K562 (cell line): ENCODE measurements around the gene MALSU1. TPM values are rescaled to one million over a fixed set of nuclear protein-coding genes. Genes with fewer than 3 reads are reported as not detected.

Source experiments
- GATA2 ChIP-seq: sonication (generic); formaldehyde crosslinking; IDR thresholded peaks from 2 replicates; pipeline ENCODE4 v1.4.0; 2020; ENCODE audit warnings: mild to moderate bottlenecking, missing genetic modification reagents
- ILF3 ChIP-seq: fragments of 450-650 bp; IDR thresholded peaks from 2 replicates; pipeline ENCODE4 v1.6.1; 2018; ENCODE audit warnings: antibody characterized with exemption, mild to moderate bottlenecking, moderate library complexity, borderline replicate concordance
- NCOA2 ChIP-seq, 2 experiments: fragments of 450-650 bp; IDR thresholded peaks; 2 replicates each; pipeline ENCODE4 v1.6.1; 2018; ENCODE audit warnings: mild to moderate bottlenecking in 2 of 2, moderate library complexity in 1 of 2; ENCODE audit not compliant: partially characterized antibody in 2 of 2
- NFRKB ChIP-seq: fragments of 450-650 bp; IDR thresholded peaks from 2 replicates; pipeline ENCODE4 v1.6.1; 2016; ENCODE audit warnings: low read depth
- NFYB ChIP-seq: IDR thresholded peaks from 2 replicates; pipeline ENCODE4 v1.6.1; 2011; ENCODE audit warnings: mild to moderate bottlenecking, moderate library complexity; ENCODE audit not compliant: insufficient read length; ENCODE audit errors: extremely low read depth
- POLR2B ChIP-seq: fragments of 450-650 bp; IDR thresholded peaks from 2 replicates; pipeline ENCODE4 v1.6.1; 2018; ENCODE audit warnings: low read depth; ENCODE audit not compliant: partially characterized antibody
- SIRT6 ChIP-seq: IDR thresholded peaks from one replicate; pipeline ENCODE4 v1.6.1; 2012; ENCODE audit warnings: low read depth, mild to moderate bottlenecking, control low read depth, inconsistent platforms, low read length, moderate library complexity
- SMARCE1 ChIP-seq: fragments of 450-650 bp; IDR thresholded peaks from 2 replicates; pipeline ENCODE4 v1.7.1; 2016; ENCODE audit warnings: mild to moderate bottlenecking
- STAT5B ChIP-seq: fragments of 250-450 bp; sonication (Bioruptor Pico); IDR thresholded peaks from 2 replicates; pipeline ENCODE4 v1.8.0; 2021; ENCODE audit warnings: mild to moderate bottlenecking, inconsistent platforms
- TFAM ChIP-seq: fragments of 250-450 bp; sonication (Bioruptor Pico); conservative IDR thresholded peaks from 2 replicates; pipeline ENCODE4 v1.5.0; 2021; ENCODE audit warnings: mild to moderate bottlenecking, moderate library complexity
- TGIF2 ChIP-seq: sonication (generic); formaldehyde crosslinking; IDR thresholded peaks from 2 replicates; pipeline ENCODE4 v1.8.1; 2022; ENCODE audit warnings: mild to moderate bottlenecking, missing genetic modification reagents, moderate library complexity
- ZNF232 ChIP-seq: sonication (generic); formaldehyde crosslinking; IDR thresholded peaks from 2 replicates; pipeline ENCODE4 v1.8.0; 2022; ENCODE audit warnings: mild to moderate bottlenecking, missing genetic modification reagents
- ZNF699 ChIP-seq: fragments of 250-450 bp; sonication (Bioruptor Pico); IDR thresholded peaks from 2 replicates; pipeline ENCODE4 v1.8.0; 2021; ENCODE audit warnings: mild to moderate bottlenecking, moderate library complexity; ENCODE audit not compliant: insufficient replicate concordance
- polyA plus RNA-seq, 8 experiments: library from polyadenylated mRNA; depleted of rRNA in 4 of 8; stranded (reverse) in 5 of 8; unstranded in 3 of 8; fragments of >200 nt; fragmentation: Nextera tagmentation in 2 of 8; fragmentation: Illumina TruSeq in 1 of 8; extraction: Ambion mirVana in 2 of 8; extraction: Trizol in 1 of 8; gene quantifications; 2 replicates each; pipeline versions ENCODE4 v1.2.1 to v1.2.3, GENCODE V29; 2011 to 2014; ENCODE audit warnings: inconsistent platforms in 1 of 8, missing spikeins in 1 of 8
- total RNA-seq, 7 experiments: library from RNA; depleted of rRNA in 6 of 7; stranded (reverse); fragments of >200 nt in 6 of 7; fragmentation: Illumina TruSeq in 2 of 7; extraction: Trizol in 2 of 7; gene quantifications; 2 replicates each; pipeline versions ENCODE4 v1.2.1 to v1.2.3, GENCODE V29; 2011 to 2021; ENCODE audit warnings: low replicate concordance in 1 of 7
- TF ChIP-seq, protein P1 (sequence below): sonication (generic); formaldehyde crosslinking; IDR thresholded peaks from 2 replicates; pipeline ENCODE4 v1.8.1; 2023; ENCODE audit warnings: mild to moderate bottlenecking, missing genetic modification reagents
- TF ChIP-seq, protein P2 (sequence below): fragments of 450-650 bp; formaldehyde crosslinking; IDR thresholded peaks from 2 replicates; pipeline ENCODE4 v1.4.0; 2022; ENCODE audit warnings: missing genetic modification characterization
- TF ChIP-seq, protein P3 (sequence below), 2 experiments: fragments of 450-650 bp in 1 of 2; sonication (generic) in 1 of 2; formaldehyde crosslinking; conservative IDR thresholded peaks; 2 replicates each; pipeline versions ENCODE4 v1.4.0 to v1.8.1; 2020 to 2022; ENCODE audit warnings: mild to moderate bottlenecking in 1 of 2, missing genetic modification reagents in 1 of 2
- TF ChIP-seq, protein P4 (sequence below): IDR thresholded peaks from 2 replicates; pipeline ENCODE4 v1.6.1; 2011; ENCODE audit not compliant: insufficient read length; ENCODE audit errors: extremely low read depth
- TF ChIP-seq, protein P5 (sequence below): IDR thresholded peaks from 3 replicates; pipeline ENCODE4 v1.6.1; 2011; ENCODE audit warnings: borderline replicate concordance, mild to moderate bottlenecking; ENCODE audit not compliant: insufficient read length, insufficient read depth

MALSU1 gene
- total and polyA plus RNA-seq, 9 of the 15 experiments (the other 6 are each of a cell fraction or from before 2014, with no cell fraction given): 12.3 to 308 (median 81.2) TPM

DNA sequence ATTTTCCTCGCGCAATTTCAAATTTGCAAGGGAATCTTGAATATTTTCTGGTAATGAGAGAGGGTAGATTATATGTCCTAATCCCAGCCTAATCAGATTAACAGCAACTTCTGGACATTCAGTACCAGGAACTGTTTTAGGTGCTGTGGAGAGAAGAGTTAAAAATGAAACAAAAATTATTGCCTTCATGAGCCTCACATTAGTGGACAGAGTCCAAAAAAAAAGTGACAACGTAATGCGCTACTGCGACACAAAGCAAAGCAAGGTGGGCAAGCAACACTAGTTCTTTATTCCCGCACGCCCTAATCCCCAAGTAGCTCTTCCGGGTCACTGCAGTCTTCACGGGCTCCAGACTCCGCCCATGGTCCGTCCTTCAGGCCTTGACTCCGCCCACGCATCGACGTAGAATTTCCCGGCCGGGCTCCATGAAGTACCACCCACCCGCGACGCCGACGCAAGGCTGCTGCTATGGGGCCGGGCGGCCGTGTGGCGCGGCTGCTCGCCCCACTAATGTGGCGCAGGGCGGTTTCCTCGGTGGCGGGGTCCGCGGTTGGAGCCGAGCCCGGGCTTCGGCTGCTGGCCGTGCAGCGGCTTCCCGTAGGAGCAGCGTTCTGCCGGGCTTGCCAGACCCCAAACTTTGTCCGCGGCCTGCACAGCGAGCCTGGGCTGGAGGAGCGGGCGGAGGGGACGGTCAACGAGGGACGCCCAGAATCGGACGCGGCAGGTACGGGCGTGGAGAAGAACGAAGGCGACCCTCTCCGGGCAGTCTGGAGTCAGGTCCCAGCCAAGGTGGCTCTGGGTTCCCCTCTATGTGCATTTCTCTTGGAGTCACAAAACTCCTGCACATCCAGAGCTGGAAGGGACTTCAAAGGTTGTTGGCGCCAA, at the start of gene MALSU1 (continued):
- TF ChIP-seq, protein P1, sequence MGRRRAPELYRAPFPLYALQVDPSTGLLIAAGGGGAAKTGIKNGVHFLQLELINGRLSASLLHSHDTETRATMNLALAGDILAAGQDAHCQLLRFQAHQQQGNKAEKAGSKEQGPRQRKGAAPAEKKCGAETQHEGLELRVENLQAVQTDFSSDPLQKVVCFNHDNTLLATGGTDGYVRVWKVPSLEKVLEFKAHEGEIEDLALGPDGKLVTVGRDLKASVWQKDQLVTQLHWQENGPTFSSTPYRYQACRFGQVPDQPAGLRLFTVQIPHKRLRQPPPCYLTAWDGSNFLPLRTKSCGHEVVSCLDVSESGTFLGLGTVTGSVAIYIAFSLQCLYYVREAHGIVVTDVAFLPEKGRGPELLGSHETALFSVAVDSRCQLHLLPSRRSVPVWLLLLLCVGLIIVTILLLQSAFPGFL (CRISPR knock-in tag): no peak
- no peak for TF ChIP-seq ZNF232 (CRISPR knock-in tag)
- TF ChIP-seq POLR2B: peak; percentile 72
- no peak for TF ChIP-seq TGIF2 (CRISPR knock-in tag)
- TF ChIP-seq STAT5B: no peak
- TF ChIP-seq, protein P2, sequence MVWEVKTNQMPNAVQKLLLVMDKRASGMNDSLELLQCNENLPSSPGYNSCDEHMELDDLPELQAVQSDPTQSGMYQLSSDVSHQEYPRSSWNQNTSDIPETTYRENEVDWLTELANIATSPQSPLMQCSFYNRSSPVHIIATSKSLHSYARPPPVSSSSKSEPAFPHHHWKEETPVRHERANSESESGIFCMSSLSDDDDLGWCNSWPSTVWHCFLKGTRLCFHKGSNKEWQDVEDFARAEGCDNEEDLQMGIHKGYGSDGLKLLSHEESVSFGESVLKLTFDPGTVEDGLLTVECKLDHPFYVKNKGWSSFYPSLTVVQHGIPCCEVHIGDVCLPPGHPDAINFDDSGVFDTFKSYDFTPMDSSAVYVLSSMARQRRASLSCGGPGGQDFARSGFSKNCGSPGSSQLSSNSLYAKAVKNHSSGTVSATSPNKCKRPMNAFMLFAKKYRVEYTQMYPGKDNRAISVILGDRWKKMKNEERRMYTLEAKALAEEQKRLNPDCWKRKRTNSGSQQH (CRISPR knock-in tag): no peak
- TF ChIP-seq TFAM (CRISPR knock-in tag): no peak
- no peak for TF ChIP-seq NFYB
- no peak for TF ChIP-seq ILF3
- no peak for TF ChIP-seq ZNF699 (CRISPR knock-in tag)
- TF ChIP-seq, protein P3, sequence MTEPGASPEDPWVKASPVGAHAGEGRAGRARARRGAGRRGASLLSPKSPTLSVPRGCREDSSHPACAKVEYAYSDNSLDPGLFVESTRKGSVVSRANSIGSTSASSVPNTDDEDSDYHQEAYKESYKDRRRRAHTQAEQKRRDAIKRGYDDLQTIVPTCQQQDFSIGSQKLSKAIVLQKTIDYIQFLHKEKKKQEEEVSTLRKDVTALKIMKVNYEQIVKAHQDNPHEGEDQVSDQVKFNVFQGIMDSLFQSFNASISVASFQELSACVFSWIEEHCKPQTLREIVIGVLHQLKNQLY (CRISPR knock-in tag; conservative IDR thresholded peaks at IDR 0.05): no peak
- TF ChIP-seq NFRKB: no peak
- TF ChIP-seq, protein P4, sequence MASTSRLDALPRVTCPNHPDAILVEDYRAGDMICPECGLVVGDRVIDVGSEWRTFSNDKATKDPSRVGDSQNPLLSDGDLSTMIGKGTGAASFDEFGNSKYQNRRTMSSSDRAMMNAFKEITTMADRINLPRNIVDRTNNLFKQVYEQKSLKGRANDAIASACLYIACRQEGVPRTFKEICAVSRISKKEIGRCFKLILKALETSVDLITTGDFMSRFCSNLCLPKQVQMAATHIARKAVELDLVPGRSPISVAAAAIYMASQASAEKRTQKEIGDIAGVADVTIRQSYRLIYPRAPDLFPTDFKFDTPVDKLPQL: no peak
- no peak for TF ChIP-seq SMARCE1
- no peak for TF ChIP-seq GATA2
- no peak for TF ChIP-seq NCOA2 (IDR thresholded peaks at IDR 0.05; ENCODE audit: partially characterized antibody in 2 of 2)
- TF ChIP-seq SIRT6: no peak
- TF ChIP-seq, protein P5, sequence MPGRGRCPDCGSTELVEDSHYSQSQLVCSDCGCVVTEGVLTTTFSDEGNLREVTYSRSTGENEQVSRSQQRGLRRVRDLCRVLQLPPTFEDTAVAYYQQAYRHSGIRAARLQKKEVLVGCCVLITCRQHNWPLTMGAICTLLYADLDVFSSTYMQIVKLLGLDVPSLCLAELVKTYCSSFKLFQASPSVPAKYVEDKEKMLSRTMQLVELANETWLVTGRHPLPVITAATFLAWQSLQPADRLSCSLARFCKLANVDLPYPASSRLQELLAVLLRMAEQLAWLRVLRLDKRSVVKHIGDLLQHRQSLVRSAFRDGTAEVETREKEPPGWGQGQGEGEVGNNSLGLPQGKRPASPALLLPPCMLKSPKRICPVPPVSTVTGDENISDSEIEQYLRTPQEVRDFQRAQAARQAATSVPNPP: no peak
